CMK (cell line): ENCODE measurements around the gene WASF2.
A peak's percentile ranks its signal among the peaks of the same experiment; 100 is the strongest.
"Not testable (repeated sequence)": the region's sequence is repeated elsewhere in the genome, so short reads cannot be mapped to it uniquely, and the experiment has no call there.

ENCODE experiments used
- DNase-seq: peaks from one replicate; pipeline ENCODE4 v3.0.0-alpha.2; 2010; ENCODE audit warnings: low read depth

WASF2 gene

GRCh38 chr1:27451343-27451742, 38.6 kb downstream of the WASF2 start:
- no peak for DNase-seq

GRCh38 chr1:27448982-27449381, 41.0 kb downstream of the WASF2 start:
- DNase-seq, result no peak

GRCh38 chr1:27447883-27448282, 42.1 kb downstream of the WASF2 start:
- DNase-seq, result no peak

GRCh38 chr1:27447399-27447798, 42.6 kb downstream of the WASF2 start:
- no peak for DNase-seq

GRCh38 chr1:27446496-27447020, 43.4 kb downstream of the WASF2 start:
- no peak for DNase-seq

GRCh38 chr1:27445177-27445936, 44.6 kb downstream of the WASF2 start:
- DNase-seq, result no peak

GRCh38 chr1:27444632-27445031, 45.3 kb downstream of the WASF2 start:
- no peak for DNase-seq

- no peak for DNase-seq
These were observed 50.8 kb downstream of the WASF2 start for GRCh38 chr1:27439150-27439549.

- DNase-seq, result no peak
These were observed 51.3 kb downstream of the WASF2 start for GRCh38 chr1:27438621-27439061.

GRCh38 chr1:27436204-27437159, 53.5 kb downstream of the WASF2 start:
- no peak for DNase-seq

- no peak for DNase-seq
These were observed 54.3 kb downstream of the WASF2 start for GRCh38 chr1:27435566-27436203.

- no peak for DNase-seq
These were observed 56.3 kb downstream of the WASF2 start for GRCh38 chr1:27433706-27434105.

GRCh38 chr1:27432725-27433124, 57.2 kb downstream of the WASF2 start:
- DNase-seq, result not testable (repeated sequence)

- DNase-seq, result no peak
These were observed 58.4 kb downstream of the WASF2 start for GRCh38 chr1:27431601-27431940.

GRCh38 chr1:27430903-27431600, 58.9 kb downstream of the WASF2 start:
- peak; percentile 30 for DNase-seq

- DNase-seq, result no peak
These were observed 60.9 kb downstream of the WASF2 start for GRCh38 chr1:27429029-27429425.

GRCh38 chr1:27428316-27429028, 61.5 kb downstream of the WASF2 start:
- no peak for DNase-seq

- no peak for DNase-seq
These were observed 62.1 kb downstream of the WASF2 start for GRCh38 chr1:27427816-27428315.

GRCh38 chr1:27427329-27427728, 62.6 kb downstream of the WASF2 start:
- no peak for DNase-seq

- no peak for DNase-seq
These were observed 66.3 kb downstream of the WASF2 start for GRCh38 chr1:27423709-27424108.
